Left lung (tissue), 10 donors: ENCODE data around the gene GATA6. TPM values are rescaled to one million over a fixed set of nuclear protein-coding genes. Genes with fewer than 3 reads are reported as not detected.
A peak's percentile ranks its signal among the peaks of the same experiment; 100 is the strongest.

Source experiments
- ATAC-seq: fragments of 200-7000 bp; cut with Tn5 transposase; one replicate; pipeline ENCODE4 v1.9.1; 2020; ENCODE audit warnings: moderate library complexity
- DNase-seq, 4 donors: peaks; one replicate each; pipeline ENCODE4 v3.0.0-alpha.2; 2013 to 2020
- H3K27ac ChIP-seq, 2 donors: fragments of 200-600 bp; sonication (generic) in 1 of 2; one replicate each; pipeline versions ENCODE4 v1.5.0 to v1.8.0; 2020 to 2021
- H3K27me3 ChIP-seq, 2 donors: fragments of 200-600 bp; sonication (generic) in 1 of 2; one replicate each; pipeline versions ENCODE4 v1.5.0 to v1.8.0; 2020 to 2021
- H3K36me3 ChIP-seq, 2 donors: fragments of 200-600 bp; sonication (generic) in 1 of 2; one replicate each; pipeline versions ENCODE4 v1.5.0 to v1.8.0; 2020 to 2021
- H3K4me1 ChIP-seq, 2 donors: fragments of 200-600 bp; one replicate each; pipeline ENCODE4 v1.8.0; 2021
- H3K4me3 ChIP-seq, 2 donors: fragments of 200-600 bp; sonication (generic) in 1 of 2; one replicate each; pipeline versions ENCODE4 v1.5.0 to v1.8.0; 2020 to 2021; ENCODE audit warnings: mild to moderate bottlenecking in 1 of 2
- H3K9me3 ChIP-seq, 2 donors: fragments of 200-600 bp; sonication (generic) in 1 of 2; one replicate each; pipeline versions ENCODE4 v1.5.0 to v1.8.0; 2020 to 2021
- CTCF ChIP-seq, 2 donors: fragments of 200-600 bp; sonication (generic) in 1 of 2; IDR thresholded peaks; one replicate each; pipeline versions ENCODE4 v1.5.0 to v1.8.0; 2021; ENCODE audit warnings: antibody characterized with exemption in 2 of 2
- intact Hi-C, 2 donors: fragments of 100-400 bp; cut with DNase I; formaldehyde crosslinking; loops; one replicate each; pipeline versions ENCODE4 v1.11.2 to v1.14.2; 2022
- polyA plus RNA-seq, 6 donors: library from polyadenylated mRNA; unstranded; fragments of 120-200 nt; gene quantifications; one replicate each; pipeline ENCODE4 v1.2.1, GENCODE V29; 2013; ENCODE audit not compliant: insufficient read length in 6 of 6
- total RNA-seq, 2 donors: library from RNA; stranded (reverse); fragmentation: NEBNext Ultra II Directional; extraction: Animal tissue kit (Norgen Biotek cat#: 25700); gene quantifications; one replicate each; pipeline ENCODE4 v1.2.1, GENCODE V29; 2021
- donor health status: DM: no; HTN: yes; CAD: no.
- donor health status: DM: no; HTN: no; CAD: no.

GATA6 gene
- total and polyA plus RNA-seq, 8 donors, result 20.6 to 71.3 (median 56.8) TPM

GRCh38 chr18:22168360-22168921 is 948 bp upstream of the GATA6 start:
- no peak for TF ChIP-seq CTCF (IDR thresholded peaks at IDR 0.05)
- DNase-seq (peak in 2 of 4 donors; percentile 38 to 73), ATAC-seq (peak; percentile 3)
- Histone ChIP-seq H3K27me3 (peaks cover 41 to 99% of the 10 kb centered on the region in 2 donors), H3K4me3 (peak overlapping the region; percentile 57 to 66), H3K9me3 (no peaks in the 10 kb centered on the region), H3K4me1 (peaks cover 2 to 15% of the 10 kb centered on the region in 2 donors), H3K27ac (peak overlapping the region; percentile 91 to 97), H3K36me3 (no peaks in the 10 kb centered on the region)
- intact Hi-C loops, result no loop called here

GRCh38 chr18:22169889-22170420 is 566 bp downstream of the GATA6 start:
- peak; percentile 2 for ATAC-seq
- no peak for TF ChIP-seq CTCF (IDR thresholded peaks at IDR 0.05)
- no peaks in the 10 kb centered on the region for H3K9me3 ChIP-seq

GRCh38 chr18:22170421-22171257 is 1.2 kb downstream of the GATA6 start:
- H3K4me1 ChIP-seq, result peaks cover 0 to 21% of the 10 kb centered on the region in 2 donors
- no peak for TF ChIP-seq CTCF (IDR thresholded peaks at IDR 0.05)
- H3K9me3 ChIP-seq, result no peaks in the 10 kb centered on the region
- peaks cover 35 to 99% of the 10 kb centered on the region in 2 donors for H3K27me3 ChIP-seq
- H3K4me3 ChIP-seq, result peak overlapping the region; percentile 57 to 66
- no peaks in the 10 kb centered on the region for H3K36me3 ChIP-seq
- no peak for ATAC-seq
- peak overlapping the region; percentile 91 to 97 for H3K27ac ChIP-seq
- intact Hi-C loops, result loop anchor here in 1 of 2 donors (10.0 kb wide), 2 partner anchors 174 to 394 kb away; no protein-coding TSS in a partner anchor
- peak in 2 of 4 donors; percentile 41 to 82 for DNase-seq

More at GRCh38 chr18:22169889-22170420, 566 bp downstream of the GATA6 start:
- H3K36me3 ChIP-seq, result no peaks in the 10 kb centered on the region
- peaks cover 37 to 99% of the 10 kb centered on the region in 2 donors for H3K27me3 ChIP-seq
- peak overlapping the region; percentile 57 to 66 for H3K4me3 ChIP-seq
- peaks cover 0 to 21% of the 10 kb centered on the region in 2 donors for H3K4me1 ChIP-seq
- H3K27ac ChIP-seq, result peak overlapping the region; percentile 91 to 97
- DNase-seq, result peak in 3 of 4 donors; percentile 49 to 82 (median 78)
- intact Hi-C loops, result loop anchor here in 1 of 2 donors (10.0 kb wide), 2 partner anchors 175 to 395 kb away; no protein-coding TSS in a partner anchor

- DNase-seq, result no peak
- intact Hi-C loops, result loop anchor here in 1 of 2 donors (10.0 kb wide), 2 partner anchors 173 to 393 kb away; no protein-coding TSS in a partner anchor
- Histone ChIP-seq H3K36me3 (no peaks in the 10 kb centered on the region), H3K27me3 (peaks cover 26 to 99% of the 10 kb centered on the region in 2 donors), H3K9me3 (no peaks in the 10 kb centered on the region), H3K4me1 (peaks cover 0 to 21% of the 10 kb centered on the region in 2 donors), H3K4me3 (peak overlapping the region; percentile 57 to 66), H3K27ac (peak overlapping the region; percentile 91 to 97)
- no peak for TF ChIP-seq CTCF (IDR thresholded peaks at IDR 0.05)
- no peak for ATAC-seq
These were observed 2.1 kb downstream of the GATA6 start for GRCh38 chr18:22171258-22172119.
